ENCODE results near the gene ACKR3. TPM values are rescaled to one million over a fixed set of nuclear protein-coding genes. Genes with fewer than 3 reads are reported as not detected.

Gene ACKR3
- total RNA-seq, 2 experiments from 2014 or later = 3.6 TPM

DNA sequence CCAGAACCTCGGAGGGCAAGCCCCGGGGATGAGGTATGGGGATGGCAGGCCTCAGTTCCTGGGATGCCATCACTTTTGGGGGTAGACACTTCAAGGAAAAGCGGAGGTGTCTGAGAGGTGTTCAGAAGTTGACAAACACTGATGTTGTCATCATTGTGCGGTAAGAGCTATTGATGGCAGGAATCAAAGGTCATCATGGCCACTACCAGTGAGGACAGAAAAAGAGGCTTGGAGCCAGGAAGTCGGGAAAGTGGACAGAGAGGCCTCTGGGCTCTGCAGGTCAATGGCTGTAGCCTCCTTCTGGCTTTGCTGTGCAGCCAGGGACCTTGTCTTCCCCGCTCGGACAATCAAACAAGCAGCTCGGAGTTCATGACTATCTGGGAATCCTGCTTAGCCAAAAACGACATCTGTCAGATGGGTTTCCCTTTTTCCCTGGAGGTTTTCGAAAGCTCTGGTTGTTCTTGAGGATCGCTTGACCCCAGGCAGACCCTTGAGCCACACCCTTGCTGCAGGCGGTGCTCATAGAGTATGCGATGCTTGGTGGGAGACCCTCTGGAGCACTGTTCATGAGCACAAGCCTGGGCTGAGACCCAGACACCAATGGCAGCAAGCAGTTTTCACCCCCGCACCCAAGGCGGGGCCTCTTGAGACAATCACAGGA lies 19.4 kb downstream of the ACKR3 start:
- DNase-seq (no peak), ATAC-seq (no peak)
- no peak overlapping the region for H3K4me3 Mint-ChIP-seq
- no peaks in the 10 kb centered on the region for H3K4me1 Mint-ChIP-seq (ENCODE audit: low read depth)
- ChIA-PET POLR2A (interaction anchor here (1.0 kb wide), 1 partner anchor 702 kb away, joined by 3 read pairs; no protein-coding TSS in a partner anchor), CTCF (interaction anchor here (1.2 kb wide), 1 partner anchor 19 kb away, joined by 5 read pairs; no protein-coding TSS in a partner anchor)
- no peak overlapping the region for H3K27ac Mint-ChIP-seq
- no peaks in the 10 kb centered on the region for H3K27me3 Mint-ChIP-seq (ENCODE audit: low read depth)
- H3K9me3 Mint-ChIP-seq (ENCODE audit: insufficient read depth) = no peaks in the 10 kb centered on the region
- H3K36me3 Mint-ChIP-seq (ENCODE audit: low read depth) = no peaks in the 10 kb centered on the region

DNA sequence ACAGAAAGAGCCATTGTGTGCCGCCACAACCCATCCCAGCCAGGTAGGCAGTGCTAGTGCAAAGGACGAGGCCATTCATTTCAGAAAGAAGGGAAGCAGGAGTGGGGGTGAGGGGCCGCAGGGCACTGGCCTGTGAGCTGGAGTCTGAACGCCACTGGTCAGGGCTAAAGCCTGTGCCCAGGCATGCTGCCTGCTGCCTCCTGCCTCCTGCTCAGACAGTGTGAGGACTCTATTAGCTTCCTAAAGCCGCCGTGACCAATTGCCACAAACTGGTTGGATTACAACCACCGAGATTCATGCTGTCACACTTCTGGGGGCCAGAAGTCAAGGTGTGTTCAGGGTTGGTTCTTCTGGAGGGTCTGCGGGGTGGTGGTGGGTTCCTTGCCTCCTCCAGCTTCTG lies 21.2 kb downstream of the ACKR3 start:
- no peak overlapping the region for H3K27ac Mint-ChIP-seq
- no peaks in the 10 kb centered on the region for H3K27me3 Mint-ChIP-seq (ENCODE audit: low read depth)
- H3K36me3 Mint-ChIP-seq (ENCODE audit: low read depth) = no peaks in the 10 kb centered on the region
- no peak for ATAC-seq
- no peaks in the 10 kb centered on the region for H3K4me1 Mint-ChIP-seq (ENCODE audit: low read depth)
- ChIA-PET POLR2A (no interaction called here), CTCF (no interaction called here)
- no peaks in the 10 kb centered on the region for H3K9me3 Mint-ChIP-seq (ENCODE audit: insufficient read depth)
- DNase-seq = no peak
- no peak overlapping the region for H3K4me3 Mint-ChIP-seq

DNA sequence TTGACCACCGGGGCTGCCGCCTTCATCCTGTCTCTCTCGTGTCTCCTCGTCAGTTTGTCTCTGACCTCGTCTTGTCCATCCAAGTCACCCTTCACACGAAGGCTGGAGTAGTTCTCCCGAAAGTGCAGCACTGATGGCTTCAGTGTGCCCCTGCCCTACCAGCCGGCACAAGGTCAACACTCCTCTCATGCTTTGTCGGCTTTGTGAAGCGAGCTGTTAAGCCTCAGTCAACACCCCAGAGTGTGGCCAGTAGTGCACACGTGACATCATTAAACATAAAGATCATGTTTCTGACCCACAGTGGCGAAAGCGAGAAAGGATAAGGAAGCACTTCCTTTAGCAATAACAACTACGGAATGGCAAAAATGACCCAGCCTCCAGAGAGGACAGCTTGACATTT lies 23.2 kb downstream of the ACKR3 start:
- Mint-ChIP-seq H3K9me3 (ENCODE audit: insufficient read depth) (no peaks in the 10 kb centered on the region), H3K4me1 (ENCODE audit: low read depth) (no peaks in the 10 kb centered on the region), H3K36me3 (ENCODE audit: low read depth) (no peaks in the 10 kb centered on the region), H3K27me3 (ENCODE audit: low read depth) (peaks cover under 1% of the 10 kb centered on the region), H3K4me3 (no peak overlapping the region), H3K27ac (no peak overlapping the region)
- CTCF ChIA-PET = no interaction called here
- POLR2A ChIA-PET = no interaction called here
- DNase-seq (no peak), ATAC-seq (no peak)

DNA sequence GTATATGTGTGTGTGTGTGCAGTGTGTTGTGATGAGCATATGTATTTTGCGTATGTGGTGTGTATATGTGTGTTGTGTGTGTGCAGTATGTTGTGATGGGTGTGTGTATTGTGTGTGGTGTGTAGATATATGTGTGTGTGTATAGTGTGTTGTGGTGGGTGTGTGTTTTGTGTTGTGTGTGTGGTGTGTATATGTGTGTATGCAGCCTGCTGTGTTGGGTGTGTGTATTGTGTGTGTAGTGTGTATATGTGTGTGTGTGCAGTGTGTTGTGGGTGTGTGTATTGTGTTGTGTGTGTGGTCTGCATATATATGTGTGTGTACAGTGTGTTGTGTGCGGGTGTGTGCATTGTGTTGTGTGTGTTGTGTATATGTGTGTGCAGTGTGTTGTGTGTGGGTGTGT lies 23.9 kb downstream of the ACKR3 start:
- H3K27me3 Mint-ChIP-seq (ENCODE audit: low read depth) = peaks cover 1% of the 10 kb centered on the region
- no peak overlapping the region for H3K4me3 Mint-ChIP-seq
- POLR2A ChIA-PET = no interaction called here
- DNase-seq (no peak), ATAC-seq (no peak)
- H3K4me1 Mint-ChIP-seq (ENCODE audit: low read depth) = no peaks in the 10 kb centered on the region
- no peaks in the 10 kb centered on the region for H3K36me3 Mint-ChIP-seq (ENCODE audit: low read depth)
- no peaks in the 10 kb centered on the region for H3K9me3 Mint-ChIP-seq (ENCODE audit: insufficient read depth)
- CTCF ChIA-PET = no interaction called here
- no peak overlapping the region for H3K27ac Mint-ChIP-seq

DNA sequence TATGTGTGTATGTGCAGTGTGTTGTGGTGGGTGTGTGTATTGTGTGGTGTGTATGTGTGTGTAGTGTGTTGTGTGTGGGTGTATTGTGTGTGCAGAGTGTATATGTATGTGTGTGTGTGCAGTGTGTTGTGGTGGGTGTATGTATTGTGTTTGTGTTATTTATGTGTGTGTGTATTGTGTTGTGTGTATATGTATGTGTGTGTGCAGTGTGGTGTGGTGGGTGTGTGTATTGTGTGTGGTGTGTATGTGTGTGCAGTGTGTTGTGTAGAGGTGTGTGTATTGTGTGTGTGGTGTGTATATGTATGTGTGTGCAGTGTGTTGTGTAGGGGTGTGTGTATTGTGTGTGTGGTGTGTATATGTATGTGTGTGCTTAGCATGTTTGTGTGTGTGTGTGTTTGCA lies 24.3 kb downstream of the ACKR3 start:
- Mint-ChIP-seq H3K4me1 (ENCODE audit: low read depth) (no peaks in the 10 kb centered on the region), H3K9me3 (ENCODE audit: insufficient read depth) (no peaks in the 10 kb centered on the region), H3K27ac (no peak overlapping the region), H3K4me3 (no peak overlapping the region), H3K27me3 (ENCODE audit: low read depth) (peaks cover 1% of the 10 kb centered on the region), H3K36me3 (ENCODE audit: low read depth) (no peaks in the 10 kb centered on the region)
- ATAC-seq (no peak), DNase-seq (no peak)
- CTCF ChIA-PET = no interaction called here
- POLR2A ChIA-PET = no interaction called here

DNA sequence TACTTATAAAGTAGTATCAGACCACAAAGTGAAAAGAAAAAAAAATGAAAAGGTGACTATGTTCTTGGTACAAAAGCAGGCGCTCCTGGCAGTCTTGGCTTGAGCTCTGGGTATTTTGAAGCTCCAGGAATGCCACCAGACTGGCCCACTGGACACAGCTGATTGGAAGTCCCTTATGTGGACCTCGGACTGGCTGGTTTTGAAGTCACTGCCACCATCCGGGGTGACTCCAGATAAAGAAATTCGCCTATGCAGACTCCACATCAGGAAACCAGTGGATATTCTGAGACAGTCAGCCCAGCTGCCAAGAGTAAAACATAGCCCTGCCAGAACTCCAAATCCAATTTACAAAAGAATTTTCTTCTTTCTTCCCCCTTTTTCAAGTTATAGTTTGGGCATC lies 28.0 kb downstream of the ACKR3 start:
- Mint-ChIP-seq H3K27me3 (ENCODE audit: low read depth) (peaks cover 7% of the 10 kb centered on the region), H3K4me3 (no peak overlapping the region), H3K36me3 (ENCODE audit: low read depth) (no peaks in the 10 kb centered on the region), H3K9me3 (ENCODE audit: insufficient read depth) (no peaks in the 10 kb centered on the region), H3K27ac (no peak overlapping the region), H3K4me1 (ENCODE audit: low read depth) (no peaks in the 10 kb centered on the region)
- DNase-seq (no peak), ATAC-seq (no peak)
- ChIA-PET POLR2A (no interaction called here), CTCF (interaction anchor here (1.6 to 2.8 kb wide), 2 partner anchors 28 to 85 kb away, joined by 5 to 8 read pairs; partner anchors contain the start of gene ACKR3)

DNA sequence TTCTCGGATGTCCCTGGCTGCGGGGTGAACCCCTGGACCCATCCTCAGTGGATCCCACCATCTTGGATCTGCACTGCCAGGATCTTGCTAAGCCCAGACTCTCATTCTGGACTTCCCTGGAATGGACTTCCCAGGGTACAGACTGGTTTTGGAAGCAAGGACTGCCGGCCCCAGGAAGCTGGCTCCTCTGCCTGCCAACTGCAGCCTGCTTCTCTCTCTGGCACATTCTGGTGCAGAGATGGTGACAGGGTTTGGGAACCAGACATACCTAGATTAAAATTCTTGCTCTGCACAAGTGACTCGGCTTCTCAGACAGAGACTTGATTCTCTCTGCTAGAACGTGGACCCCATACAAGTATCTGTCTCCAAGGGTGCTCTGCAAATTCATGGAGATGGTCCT lies 29.4 kb downstream of the ACKR3 start:
- CTCF ChIA-PET = no interaction called here
- ATAC-seq (no peak), DNase-seq (no peak)
- no peaks in the 10 kb centered on the region for H3K9me3 Mint-ChIP-seq (ENCODE audit: insufficient read depth)
- peaks cover 7% of the 10 kb centered on the region for H3K27me3 Mint-ChIP-seq (ENCODE audit: low read depth)
- H3K4me1 Mint-ChIP-seq (ENCODE audit: low read depth) = no peaks in the 10 kb centered on the region
- POLR2A ChIA-PET = no interaction called here
- no peaks in the 10 kb centered on the region for H3K36me3 Mint-ChIP-seq (ENCODE audit: low read depth)
- H3K4me3 Mint-ChIP-seq = no peak overlapping the region
- H3K27ac Mint-ChIP-seq = no peak overlapping the region

DNA sequence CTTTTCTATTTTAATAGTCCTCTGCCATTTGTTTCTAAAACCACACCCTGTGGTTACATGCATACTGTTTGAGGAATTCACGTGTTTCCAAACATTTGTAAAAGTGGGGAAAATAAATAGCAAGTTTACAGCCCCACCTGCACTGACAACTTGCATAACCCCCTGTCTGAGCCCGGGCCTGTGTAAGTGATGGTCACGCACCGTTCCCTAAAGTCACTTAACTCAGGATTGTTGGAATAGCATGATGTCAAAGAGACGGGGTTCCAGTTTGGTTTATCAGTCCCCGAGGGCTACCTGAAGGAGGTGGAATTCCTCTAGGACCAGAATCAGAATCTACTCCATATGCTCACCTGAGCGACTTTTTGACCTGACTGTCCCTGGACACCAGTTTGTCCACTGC lies 30.5 kb downstream of the ACKR3 start:
- no peak overlapping the region for H3K4me3 Mint-ChIP-seq
- POLR2A ChIA-PET = no interaction called here
- H3K4me1 Mint-ChIP-seq (ENCODE audit: low read depth) = no peaks in the 10 kb centered on the region
- no peak for ATAC-seq
- peaks cover 13% of the 10 kb centered on the region for H3K27me3 Mint-ChIP-seq (ENCODE audit: low read depth)
- no peaks in the 10 kb centered on the region for H3K9me3 Mint-ChIP-seq (ENCODE audit: insufficient read depth)
- CTCF ChIA-PET = no interaction called here
- no peak overlapping the region for H3K27ac Mint-ChIP-seq
- no peak for DNase-seq
- no peaks in the 10 kb centered on the region for H3K36me3 Mint-ChIP-seq (ENCODE audit: low read depth)

DNA sequence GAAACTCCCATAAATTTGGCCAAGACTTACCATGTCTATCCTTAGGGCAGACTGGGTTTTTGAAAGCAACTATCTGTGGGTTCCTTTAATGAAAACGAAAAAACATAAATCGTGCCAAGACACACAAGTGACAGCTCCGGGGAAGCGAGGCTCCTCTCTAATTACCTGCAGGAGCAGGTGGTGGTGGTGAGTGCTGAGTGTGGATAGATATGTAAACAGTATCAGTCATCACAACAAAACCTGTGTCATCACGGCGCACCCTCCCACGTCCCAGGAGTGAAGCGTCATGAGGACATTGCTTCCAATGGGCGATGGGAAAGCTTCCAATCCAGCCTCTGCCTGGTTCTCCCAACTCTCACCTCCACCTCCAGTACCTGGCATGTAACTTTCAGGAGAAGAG lies 31.3 kb downstream of the ACKR3 start:
- DNase-seq (no peak), ATAC-seq (no peak)
- Mint-ChIP-seq H3K27ac (no peak overlapping the region), H3K4me1 (ENCODE audit: low read depth) (no peaks in the 10 kb centered on the region), H3K36me3 (ENCODE audit: low read depth) (no peaks in the 10 kb centered on the region), H3K9me3 (ENCODE audit: insufficient read depth) (no peaks in the 10 kb centered on the region), H3K4me3 (no peak overlapping the region), H3K27me3 (ENCODE audit: low read depth) (peaks cover 13% of the 10 kb centered on the region)
- ChIA-PET CTCF (interaction anchor here (0.7 to 1.4 kb wide), 2 partner anchors 88 to 336 kb away, joined by 3 read pairs; no protein-coding TSS in a partner anchor), POLR2A (no interaction called here)

DNA sequence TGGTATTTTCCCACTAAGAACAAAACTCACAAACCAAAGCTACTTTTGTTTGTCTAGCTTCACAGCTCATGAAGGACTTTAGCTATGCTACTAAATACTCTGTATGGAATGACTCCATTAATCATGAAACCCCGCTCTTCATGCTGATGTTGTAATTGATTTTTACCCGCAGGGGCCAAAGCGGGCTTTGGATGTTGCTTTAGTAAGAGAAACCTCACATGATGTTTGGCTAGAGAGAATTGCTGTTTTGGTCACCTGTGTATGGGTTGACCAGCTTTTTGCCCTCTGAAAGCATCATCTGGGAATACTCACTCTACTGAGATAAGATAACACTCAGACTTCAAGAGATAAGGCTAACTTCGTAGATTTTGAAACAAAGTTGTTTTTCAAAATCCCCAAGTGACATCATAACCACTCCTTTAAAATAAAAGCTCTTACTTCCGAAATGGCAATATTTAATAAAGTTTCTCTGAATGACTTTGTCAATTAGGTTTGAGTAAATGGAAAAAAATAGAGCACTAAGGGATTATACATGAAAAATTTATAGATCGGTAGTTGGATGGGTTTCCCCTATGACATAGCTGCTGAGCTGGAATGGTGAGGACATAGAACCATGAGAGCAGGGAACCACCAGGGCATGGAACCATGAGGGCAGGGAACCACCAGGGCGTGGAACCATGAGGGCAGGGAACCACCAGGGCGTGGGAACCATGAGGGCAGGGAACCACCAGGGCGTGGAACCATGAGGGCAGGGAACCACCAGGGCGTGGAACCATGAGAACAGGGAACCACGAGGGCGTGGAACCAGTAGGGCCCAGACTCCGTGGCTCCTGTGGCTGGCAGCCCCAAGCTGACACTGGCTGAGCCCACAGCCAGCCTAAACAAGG lies 31.9 kb downstream of the ACKR3 start:
- ChIA-PET CTCF (interaction anchor here (0.7 to 1.6 kb wide), 3 partner anchors 11 to 335 kb away, joined by 3 to 4 read pairs (median 3); no protein-coding TSS in a partner anchor), POLR2A (no interaction called here)
- ATAC-seq = no peak
- no peak for DNase-seq
- Mint-ChIP-seq H3K27ac (no peak overlapping the region), H3K36me3 (ENCODE audit: low read depth) (no peaks in the 10 kb centered on the region), H3K4me3 (no peak overlapping the region), H3K4me1 (ENCODE audit: low read depth) (no peaks in the 10 kb centered on the region), H3K27me3 (ENCODE audit: low read depth) (peaks cover 16% of the 10 kb centered on the region), H3K9me3 (ENCODE audit: insufficient read depth) (no peaks in the 10 kb centered on the region)

DNA sequence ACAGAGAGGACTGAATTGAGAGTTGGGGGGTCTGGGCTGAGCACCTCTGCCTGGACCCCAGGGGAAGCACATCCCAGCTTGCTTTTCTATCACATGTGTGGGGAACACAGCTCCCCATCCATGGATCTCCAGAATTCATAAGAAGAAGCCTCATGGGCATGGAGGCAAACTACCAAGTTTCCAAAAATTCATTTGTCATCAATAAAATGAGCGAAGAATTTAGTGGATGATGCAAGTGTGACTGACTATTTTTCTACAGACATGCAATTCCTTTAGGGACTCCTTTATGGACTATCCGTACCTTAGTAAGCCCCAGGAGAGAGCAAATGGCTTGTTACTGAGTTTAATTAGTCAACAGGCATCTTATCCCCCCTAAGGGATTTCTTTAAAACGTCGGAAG lies 33.1 kb downstream of the ACKR3 start:
- no peak overlapping the region for H3K4me3 Mint-ChIP-seq

DNA sequence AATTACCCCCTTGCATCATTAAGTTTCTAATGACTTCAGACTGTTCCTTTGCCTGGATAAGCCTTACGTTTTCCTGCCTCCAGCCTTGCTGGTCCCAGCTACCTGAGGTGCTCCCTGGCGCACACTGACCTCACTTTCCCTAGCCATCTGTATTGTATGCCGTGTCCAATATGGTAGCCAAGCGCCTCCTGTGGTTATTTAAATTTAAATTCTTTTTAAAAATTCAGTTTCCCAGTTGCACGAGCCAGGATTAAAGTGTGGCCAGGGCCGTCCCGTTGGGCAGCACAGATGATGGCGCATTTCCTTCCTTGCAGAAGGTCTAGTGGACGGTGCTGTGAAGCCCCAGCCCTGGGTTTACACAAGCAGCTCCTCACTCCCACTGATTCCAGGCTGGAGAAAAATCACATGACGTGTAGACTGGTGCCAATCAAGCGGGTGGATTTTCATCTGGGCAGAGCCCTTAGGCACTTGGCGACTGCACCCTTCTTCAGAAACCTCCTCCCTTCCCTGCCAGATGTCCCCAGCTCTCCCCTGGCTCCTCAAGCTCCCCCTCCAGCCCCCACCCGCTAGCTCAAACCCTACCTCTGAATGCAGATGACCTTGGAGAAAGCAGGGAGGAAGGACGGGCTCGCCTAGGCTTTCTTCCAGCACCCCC lies 33.9 kb downstream of the ACKR3 start:
- ChIA-PET CTCF (no interaction called here), POLR2A (no interaction called here)
- H3K36me3 Mint-ChIP-seq (ENCODE audit: low read depth) = no peaks in the 10 kb centered on the region
- H3K4me3 Mint-ChIP-seq = no peak overlapping the region
- peaks cover 17% of the 10 kb centered on the region for H3K27me3 Mint-ChIP-seq (ENCODE audit: low read depth)
- DNase-seq (no peak), ATAC-seq (no peak)
- H3K27ac Mint-ChIP-seq = no peak overlapping the region
- no peaks in the 10 kb centered on the region for H3K9me3 Mint-ChIP-seq (ENCODE audit: insufficient read depth)
- H3K4me1 Mint-ChIP-seq (ENCODE audit: low read depth) = no peaks in the 10 kb centered on the region

More for the DNA sequence above, 33.1 kb downstream of the ACKR3 start:
- ATAC-seq = no peak
- Mint-ChIP-seq H3K4me1 (ENCODE audit: low read depth) (no peaks in the 10 kb centered on the region), H3K27me3 (ENCODE audit: low read depth) (peaks cover 19% of the 10 kb centered on the region), H3K36me3 (ENCODE audit: low read depth) (no peaks in the 10 kb centered on the region), H3K27ac (no peak overlapping the region), H3K9me3 (ENCODE audit: insufficient read depth) (no peaks in the 10 kb centered on the region)
- POLR2A ChIA-PET = no interaction called here
- CTCF ChIA-PET = interaction anchor here (1.6 kb wide), 1 partner anchor 10 kb away, joined by 4 read pairs; no protein-coding TSS in a partner anchor
- DNase-seq = no peak

All from activated CD8-positive, alpha-beta T cell treated with anti-CD3 and anti-CD28 coated beads, Interleukin-2, amount 10 ng/mL, durations not matched to agents 7 days and 5 days (primary cell).